ENCODE measurements around the gene NUP210L.

GRCh38 chr1:154166207-154166606, 11.3 kb upstream of the NUP210L start:
- TF ChIP-seq EZH2 (IDR thresholded peaks at IDR 0.05; ENCODE audit: borderline replicate concordance, low read depth, low read length, severe bottlenecking), result no peak
- no peak for TF ChIP-seq POLR2A (IDR thresholded peaks at IDR 0.05; ENCODE audit: low read depth, low read length)
- no peak for TF ChIP-seq CTCF (IDR thresholded peaks at IDR 0.05; ENCODE audit: extremely low read depth in 1 of 2, insufficient read depth in 1 of 2, low read depth in 1 of 2, low read length in 2 of 2)
- TF ChIP-seq MAX (IDR thresholded peaks at IDR 0.05; ENCODE audit: insufficient read depth, insufficient read length), result no peak
- TF ChIP-seq JUN (IDR thresholded peaks at IDR 0.05; ENCODE audit: borderline replicate concordance, insufficient read depth, insufficient read length, low read depth), result no peak
- TF ChIP-seq POLR2AphosphoS5 (IDR thresholded peaks at IDR 0.05; ENCODE audit: insufficient read depth, low read depth, low read length), result no peak
- no peak for TF ChIP-seq FOS (IDR thresholded peaks at IDR 0.05; ENCODE audit: borderline replicate concordance, insufficient read depth, low read length)

All from endothelial cell of umbilical vein (primary cell).